Esophagus squamous epithelium (tissue), 5 donors: Measurements from ENCODE around the gene PRKCE. TPM values are rescaled to one million over a fixed set of nuclear protein-coding genes. Genes with fewer than 3 reads are reported as not detected.

Source experiments
- DNase-seq: peaks from one replicate; lab custom pipeline; 2025; lab: John Stamatoyannopoulos, UW
- H3K27ac ChIP-seq, 4 donors: fragments of 200-600 bp; sonication (generic); one replicate each; pipeline ENCODE4 v1.5.1; 2016 to 2019; ENCODE audit warnings: mild to moderate bottlenecking in 1 of 4
- H3K27me3 ChIP-seq, 4 donors: fragments of 200-600 bp; sonication (generic); 1 replicate in 3 of 4; 2 replicates in 1 of 4; pipeline versions ENCODE4 v1.5.1 to v1.6.0; 2017 to 2021; ENCODE audit warnings: antibody characterized with exemption in 1 of 4
- H3K36me3 ChIP-seq, 3 donors: fragments of 200-600 bp; sonication (generic); one replicate each; pipeline ENCODE4 v1.5.1; 2016 to 2019
- H3K4me1 ChIP-seq, 3 donors: fragments of 200-600 bp; sonication (generic); one replicate each; pipeline ENCODE4 v1.5.1; 2017 to 2019
- H3K4me3 ChIP-seq, 4 donors: fragments of 200-600 bp; sonication (generic); 1 replicate in 3 of 4; 2 replicates in 1 of 4; pipeline ENCODE4 v1.5.1; 2016 to 2019; ENCODE audit warnings: mild to moderate bottlenecking in 2 of 4, moderate library complexity in 1 of 4
- H3K9me3 ChIP-seq, 3 donors: fragments of 200-600 bp; sonication (generic); one replicate each; pipeline ENCODE4 v1.5.1; 2016 to 2019
- POLR2A ChIP-seq, 4 donors: fragments of 450-650 bp; IDR thresholded peaks; one replicate each; pipeline ENCODE4 v1.6.1; 2017; ENCODE audit warnings: antibody characterized with exemption in 4 of 4, mild to moderate bottlenecking in 4 of 4, moderate library complexity in 3 of 4
- WGBS, 2 donors: methylation state at CpG; one replicate each; pipeline ENCODE4 v1.1.5; 2018; 5-methylcytosine and 5-hydroxymethylcytosine counted together
- intact Hi-C: fragments of 100-400 bp; cut with DNase I; formaldehyde crosslinking; loops from one replicate; pipeline ENCODE4 v1.15.0; 2022
- total RNA-seq, 4 donors: library from RNA; depleted of rRNA; stranded (reverse); fragments of >200 nt; gene quantifications; one replicate each; pipeline ENCODE4 v1.1.0, GENCODE V29; 2016
- TF ChIP-seq, protein P1 (sequence below), 6 experiments: fragments of 450-650 bp in 4 of 6; fragments of 200-600 bp in 2 of 6; sonication (generic) in 2 of 6; IDR thresholded peaks; one replicate each; pipeline ENCODE4 v1.5.1; 2016 to 2019; ENCODE audit warnings: antibody characterized with exemption in 6 of 6, mild to moderate bottlenecking in 4 of 6, moderate library complexity in 4 of 6
- donor health status: DM: yes; HTN: yes; CAD: no.

PRKCE gene
- total RNA-seq, 4 donors from 2014 or later: 6.5 to 13.7 (median 9.9) TPM

DNA sequence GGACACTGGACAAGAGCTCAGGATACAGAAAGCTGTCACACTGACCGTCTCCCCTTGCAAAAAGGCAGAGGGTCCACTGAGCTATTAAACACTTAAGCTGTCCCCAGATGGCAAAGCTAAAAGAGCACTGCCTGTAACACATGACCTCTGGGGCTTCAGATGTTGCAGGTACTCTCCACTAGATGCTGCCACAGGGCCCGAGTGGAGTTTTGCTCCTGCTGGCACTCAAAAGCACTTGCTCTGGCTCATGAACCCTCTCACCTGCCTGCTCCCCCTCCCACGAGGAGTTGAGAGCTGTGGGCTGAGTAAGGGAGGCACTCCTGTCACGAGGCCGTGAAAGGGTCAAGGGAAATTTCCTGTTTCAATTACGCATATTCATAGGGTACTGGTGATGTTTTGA, 227.9 kb downstream of the PRKCE start:
- intact Hi-C loops: no loop called here
- no peak for DNase-seq
- 76 to 95% methylated on average over 4 to 6 of the region's 6 CpGs for WGBS, 2 donors

DNA sequence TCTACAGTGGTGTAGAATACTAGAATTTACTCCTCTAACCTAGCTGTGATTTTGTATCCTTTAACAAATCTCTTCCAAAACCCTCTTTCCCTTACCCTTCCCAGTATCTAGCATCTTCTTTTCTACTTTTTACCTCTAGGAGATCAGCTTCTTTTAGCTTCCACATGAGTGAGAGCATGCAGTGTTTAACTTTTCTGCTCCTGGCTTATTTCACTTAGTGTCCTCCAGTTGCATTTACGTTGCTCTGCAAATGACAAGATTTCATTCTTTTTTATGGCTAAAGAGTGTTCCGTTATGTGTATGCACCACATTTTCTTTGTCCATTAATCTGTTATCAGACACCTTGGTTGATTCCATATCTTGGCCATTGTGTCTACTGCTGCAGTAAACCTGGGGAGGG, 228.5 kb downstream of the PRKCE start:
- H3K9me3 ChIP-seq: peaks cover 0 to 8% (median 4%) of the 10 kb centered on the region in 3 donors
- no peak overlapping the region for H3K27ac ChIP-seq
- H3K27me3 ChIP-seq: no peaks in the 10 kb centered on the region
- no peak for DNase-seq
- intact Hi-C loops: no loop called here
- TF ChIP-seq POLR2A (IDR thresholded peaks at IDR 0.05): no peak
- TF ChIP-seq, protein P1, sequence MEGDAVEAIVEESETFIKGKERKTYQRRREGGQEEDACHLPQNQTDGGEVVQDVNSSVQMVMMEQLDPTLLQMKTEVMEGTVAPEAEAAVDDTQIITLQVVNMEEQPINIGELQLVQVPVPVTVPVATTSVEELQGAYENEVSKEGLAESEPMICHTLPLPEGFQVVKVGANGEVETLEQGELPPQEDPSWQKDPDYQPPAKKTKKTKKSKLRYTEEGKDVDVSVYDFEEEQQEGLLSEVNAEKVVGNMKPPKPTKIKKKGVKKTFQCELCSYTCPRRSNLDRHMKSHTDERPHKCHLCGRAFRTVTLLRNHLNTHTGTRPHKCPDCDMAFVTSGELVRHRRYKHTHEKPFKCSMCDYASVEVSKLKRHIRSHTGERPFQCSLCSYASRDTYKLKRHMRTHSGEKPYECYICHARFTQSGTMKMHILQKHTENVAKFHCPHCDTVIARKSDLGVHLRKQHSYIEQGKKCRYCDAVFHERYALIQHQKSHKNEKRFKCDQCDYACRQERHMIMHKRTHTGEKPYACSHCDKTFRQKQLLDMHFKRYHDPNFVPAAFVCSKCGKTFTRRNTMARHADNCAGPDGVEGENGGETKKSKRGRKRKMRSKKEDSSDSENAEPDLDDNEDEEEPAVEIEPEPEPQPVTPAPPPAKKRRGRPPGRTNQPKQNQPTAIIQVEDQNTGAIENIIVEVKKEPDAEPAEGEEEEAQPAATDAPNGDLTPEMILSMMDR (IDR thresholded peaks at IDR 0.05): no peak
- no peak overlapping the region for H3K4me3 ChIP-seq
- H3K4me1 ChIP-seq: peaks cover 4 to 25% (median 16%) of the 10 kb centered on the region in 3 donors
- peaks cover 0 to 13% (median 0%) of the 10 kb centered on the region in 3 donors for H3K36me3 ChIP-seq
- 97 to 100% methylated on average over 2 of the region's 2 CpGs for WGBS, 2 donors

More for the DNA sequence above, 227.9 kb downstream of the PRKCE start:
- Histone ChIP-seq H3K36me3 (peaks cover 0 to 13% (median 0%) of the 10 kb centered on the region in 3 donors), H3K27me3 (no peaks in the 10 kb centered on the region), H3K4me1 (peaks cover 4 to 23% (median 14%) of the 10 kb centered on the region in 3 donors), H3K4me3 (no peak overlapping the region), H3K9me3 (peaks cover 0 to 8% (median 4%) of the 10 kb centered on the region in 3 donors), H3K27ac (no peak overlapping the region)
- TF ChIP-seq, protein P1 (IDR thresholded peaks at IDR 0.05): no peak
- TF ChIP-seq POLR2A (IDR thresholded peaks at IDR 0.05): no peak

GRCh38 chr2:45881970-45882581, 230.6 kb downstream of the PRKCE start:
- Histone ChIP-seq H3K36me3 (peaks cover 0 to 13% (median 0%) of the 10 kb centered on the region in 3 donors), H3K9me3 (no peaks in the 10 kb centered on the region), H3K27me3 (no peaks in the 10 kb centered on the region), H3K4me1 (peaks cover 4 to 40% (median 21%) of the 10 kb centered on the region in 3 donors), H3K27ac (no peak overlapping the region), H3K4me3 (no peak overlapping the region)
- no peak for DNase-seq
- no peak for TF ChIP-seq POLR2A (IDR thresholded peaks at IDR 0.05)
- TF ChIP-seq, protein P1 (IDR thresholded peaks at IDR 0.05): no peak
- intact Hi-C loops: no loop called here
- WGBS, 2 donors: 94% methylated on average over 7 of the region's 7 CpGs

- TF ChIP-seq, protein P1 (IDR thresholded peaks at IDR 0.05): no peak
- 56 to 78% methylated on average over 14 to 18 of the region's 21 CpGs for WGBS, 2 donors
- no peak overlapping the region for H3K4me3 ChIP-seq
- H3K27ac ChIP-seq: peak overlapping the region in 1 of 4 donors; percentile 27
- peaks cover 4 to 43% (median 26%) of the 10 kb centered on the region in 3 donors for H3K4me1 ChIP-seq
- DNase-seq: no peak
- H3K9me3 ChIP-seq: no peaks in the 10 kb centered on the region
- no peaks in the 10 kb centered on the region for H3K27me3 ChIP-seq
- peaks cover 0 to 9% (median 0%) of the 10 kb centered on the region in 3 donors for H3K36me3 ChIP-seq
- intact Hi-C loops: no loop called here
Observed at GRCh38 chr2:45882707-45883602, 231.5 kb downstream of the PRKCE start.

- no peak for DNase-seq
- 60% methylated on average over 3 of the region's 3 CpGs; no CpG with 5 or more reads in 1 of the 2 donors for WGBS, 2 donors
- H3K27me3 ChIP-seq: no peaks in the 10 kb centered on the region
- H3K36me3 ChIP-seq: peaks cover 0 to 7% (median 0%) of the 10 kb centered on the region in 3 donors
- no peaks in the 10 kb centered on the region for H3K9me3 ChIP-seq
- intact Hi-C loops: no loop called here
- H3K4me3 ChIP-seq: no peak overlapping the region
- peaks cover 4 to 50% (median 28%) of the 10 kb centered on the region in 3 donors for H3K4me1 ChIP-seq
- TF ChIP-seq POLR2A (IDR thresholded peaks at IDR 0.05): no peak
- TF ChIP-seq, protein P1 (IDR thresholded peaks at IDR 0.05): no peak
- peak overlapping the region in 2 of 4 donors; percentile 38 to 65 for H3K27ac ChIP-seq
Observed at GRCh38 chr2:45883603-45884000, 232.1 kb downstream of the PRKCE start.
